AG10803 (cell line): Measurements from ENCODE around the gene R3HDM1.

Source experiments
- DNase-seq: peaks from one replicate; pipeline ENCODE4 v3.0.0; 2010; ENCODE audit warnings: low read depth
- H3K4me3 ChIP-seq: 2 replicates; pipeline ENCODE4 v1.5.1; 2011; ENCODE audit warnings: mild to moderate bottlenecking, low read length, control low read depth
- CTCF ChIP-seq: conservative IDR thresholded peaks from 2 replicates; pipeline ENCODE4 v1.5.1; 2011; ENCODE audit warnings: mild to moderate bottlenecking, low read length, control low read depth, inconsistent platforms

Gene R3HDM1

GRCh38 chr2:135768863-135769262 lies 237.6 kb downstream of the R3HDM1 start:
- H3K4me3 ChIP-seq = no peak overlapping the region
- DNase-seq = no peak
- no peak for TF ChIP-seq CTCF

DNA sequence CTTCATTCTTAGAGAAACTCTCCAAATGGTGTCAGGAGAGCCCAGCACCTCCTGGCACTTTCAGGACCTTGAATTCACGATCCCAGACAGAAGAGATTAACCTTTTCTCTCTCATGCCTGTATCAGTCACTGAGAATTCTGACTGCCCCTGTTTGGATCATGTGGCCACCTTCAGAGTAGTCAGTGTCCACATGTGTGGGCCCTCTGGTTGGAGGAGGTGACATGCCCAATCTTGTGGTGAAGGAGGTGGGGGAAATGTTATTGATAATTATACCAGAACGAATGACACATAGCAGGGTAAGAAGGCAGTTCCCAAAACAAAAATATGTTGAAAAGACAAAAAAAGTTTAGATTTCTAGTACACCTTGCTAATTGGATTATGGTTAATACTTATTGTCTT lies 242.0 kb downstream of the R3HDM1 start:
- no peak overlapping the region for H3K4me3 ChIP-seq
- DNase-seq = no peak
- no peak for TF ChIP-seq CTCF

- DNase-seq = no peak
- H3K4me3 ChIP-seq = no peak overlapping the region
- no peak for TF ChIP-seq CTCF
These were observed 242.6 kb downstream of the R3HDM1 start for GRCh38 chr2:135773917-135774316.
